ENCODE measurements around the gene PIAS1.

GRCh38 chr15:68220489-68220888, 166.4 kb downstream of the PIAS1 start:
- TF ChIP-seq POLR2A (IDR thresholded peaks at IDR 0.05) (no peak), CTCF (IDR thresholded peaks at IDR 0.05) (no peak)
